GM12878 (cell line): ENCODE data around the gene C3orf20. TPM values are rescaled to one million over a fixed set of nuclear protein-coding genes. Genes with fewer than 3 reads are reported as not detected.

ENCODE experiments used
- ATF7 ChIP-seq: fragments of 450-650 bp; IDR thresholded peaks from 2 replicates; pipeline ENCODE4 v1.6.1; 2016; ENCODE audit warnings: low read depth, mild to moderate bottlenecking
- BMI1 ChIP-seq: fragments of 450-650 bp; IDR thresholded peaks from 2 replicates; pipeline ENCODE4 v1.6.1; 2016; ENCODE audit warnings: mild to moderate bottlenecking, moderate library complexity, borderline replicate concordance
- CEBPZ ChIP-seq: fragments of 150-350 bp; IDR thresholded peaks from 2 replicates; pipeline ENCODE4 v1.6.1; 2016; ENCODE audit warnings: low read depth, low read length
- HDAC6 ChIP-seq: fragments of 200-600 bp; sonication (generic); IDR thresholded peaks from one replicate; pipeline ENCODE4 v1.8.0; 2017; ENCODE audit warnings: antibody characterized with exemption; ENCODE audit not compliant: unreplicated experiment
- HDGF ChIP-seq: fragments of 450-650 bp; IDR thresholded peaks from 2 replicates; pipeline ENCODE4 v1.6.1; 2016; ENCODE audit warnings: antibody characterized with exemption
- MLLT1 ChIP-seq: fragments of 450-650 bp; IDR thresholded peaks from 2 replicates; pipeline ENCODE4 v1.6.1; 2016; ENCODE audit warnings: mild to moderate bottlenecking
- POLR2AphosphoS2 ChIP-seq: IDR thresholded peaks from 2 replicates; pipeline ENCODE4 v1.6.1; 2011; ENCODE audit warnings: low read depth, mild to moderate bottlenecking, low read length, improper control_type of control experiment, moderate library complexity
- RCOR1 ChIP-seq: conservative IDR thresholded peaks from 2 replicates; pipeline ENCODE4 v1.6.1; 2012; ENCODE audit warnings: low read depth, low read length, improper control_type of control experiment
- RUNX3 ChIP-seq: IDR thresholded peaks from 2 replicates; pipeline ENCODE4 v1.6.1; 2012; ENCODE audit warnings: low read length, inconsistent platforms
- SMAD1 ChIP-seq: fragments of 450-650 bp; IDR thresholded peaks from 2 replicates; pipeline ENCODE4 v1.6.1; 2018; ENCODE audit warnings: mild to moderate bottlenecking, low read depth; ENCODE audit not compliant: partially characterized antibody
- SMAD5 ChIP-seq: IDR thresholded peaks from 2 replicates; pipeline ENCODE4 v1.6.1; 2016; ENCODE audit warnings: antibody characterized with exemption, low read depth
- SREBF2 ChIP-seq: IDR thresholded peaks from 2 replicates; pipeline ENCODE4 v1.6.1; 2012; ENCODE audit warnings: mild to moderate bottlenecking, low read length
- TCF12 ChIP-seq: IDR thresholded peaks from 2 replicates; pipeline ENCODE4 v1.6.1; 2011; ENCODE audit warnings: low read depth, mild to moderate bottlenecking, low read length
- ZNF274 ChIP-seq: IDR thresholded peaks from one replicate; pipeline ENCODE4 v1.8.0; 2011; ENCODE audit not compliant: insufficient read length, insufficient read depth
- ZNF592 ChIP-seq: fragments of 450-650 bp; IDR thresholded peaks from 2 replicates; pipeline ENCODE4 v1.6.1; 2017; ENCODE audit warnings: mild to moderate bottlenecking, moderate library complexity
- ZSCAN29 ChIP-seq: fragments of 450-650 bp; IDR thresholded peaks from 2 replicates; pipeline ENCODE4 v1.6.1; 2017; ENCODE audit warnings: mild to moderate bottlenecking, moderate library complexity
- polyA plus RNA-seq, 11 experiments: library from polyadenylated mRNA; depleted of rRNA in 4 of 11; unstranded in 6 of 11; stranded (reverse) in 5 of 11; fragments of >200 nt; fragmentation: Nextera tagmentation in 4 of 11; fragmentation: Illumina TruSeq in 1 of 11; extraction: Ambion mirVana in 4 of 11; extraction: Trizol in 1 of 11; gene quantifications; 1 replicate in 1 of 11; 2 replicates in 10 of 11; pipeline versions ENCODE4 v1.2.1 to v1.2.3, GENCODE V29; 2011 to 2016; ENCODE audit warnings: inconsistent platforms in 2 of 11, missing spikeins in 2 of 11, low read depth in 1 of 11
- total RNA-seq, 4 experiments: library from RNA; depleted of rRNA in 3 of 4; stranded (reverse); fragments of >200 nt in 3 of 4; fragmentation: Illumina TruSeq in 1 of 4; extraction: Trizol in 1 of 4; gene quantifications; 2 replicates each; pipeline versions ENCODE4 v1.2.1 to v1.2.3, GENCODE V29; 2013 to 2021
- TF ChIP-seq, protein P1 (sequence below): fragments of 450-650 bp; IDR thresholded peaks from 2 replicates; pipeline ENCODE4 v1.6.1; 2017; ENCODE audit warnings: mild to moderate bottlenecking, moderate library complexity

C3orf20 gene
- total and polyA plus RNA-seq, 10 of the 15 experiments (the other 5 are each of a cell fraction or from before 2014, with no cell fraction given) = 0.05 to 2.9 (median 1.0) TPM

GRCh38 chr3:14651440-14652251, 23.3 kb upstream of the C3orf20 start, which contains the start of gene CCDC174 (continued):
- TF ChIP-seq CEBPZ (no peak), POLR2AphosphoS2 (peak; percentile 88; the same call in 1 of the 2 replicates), SMAD5 (peak; percentile 83; the same call in 1 of the 2 replicates), RCOR1 (no peak; the same call in 1 of the 2 replicates), SREBF2 (no peak), RUNX3 (peak; percentile 82), BMI1 (no peak), HDAC6 (peak; percentile 54), MLLT1 (peak; percentile 57; the same call in 1 of the 2 replicates), ZNF274 (no peak), ATF7 (peak; percentile 93), ZSCAN29 (no peak), ZNF592 (peak; percentile 100), HDGF (peak; percentile 84; the same call in 1 of the 2 replicates), TCF12 (no peak; the same call in 1 of the 2 replicates), SMAD1 (no peak)
- TF ChIP-seq, protein P1, sequence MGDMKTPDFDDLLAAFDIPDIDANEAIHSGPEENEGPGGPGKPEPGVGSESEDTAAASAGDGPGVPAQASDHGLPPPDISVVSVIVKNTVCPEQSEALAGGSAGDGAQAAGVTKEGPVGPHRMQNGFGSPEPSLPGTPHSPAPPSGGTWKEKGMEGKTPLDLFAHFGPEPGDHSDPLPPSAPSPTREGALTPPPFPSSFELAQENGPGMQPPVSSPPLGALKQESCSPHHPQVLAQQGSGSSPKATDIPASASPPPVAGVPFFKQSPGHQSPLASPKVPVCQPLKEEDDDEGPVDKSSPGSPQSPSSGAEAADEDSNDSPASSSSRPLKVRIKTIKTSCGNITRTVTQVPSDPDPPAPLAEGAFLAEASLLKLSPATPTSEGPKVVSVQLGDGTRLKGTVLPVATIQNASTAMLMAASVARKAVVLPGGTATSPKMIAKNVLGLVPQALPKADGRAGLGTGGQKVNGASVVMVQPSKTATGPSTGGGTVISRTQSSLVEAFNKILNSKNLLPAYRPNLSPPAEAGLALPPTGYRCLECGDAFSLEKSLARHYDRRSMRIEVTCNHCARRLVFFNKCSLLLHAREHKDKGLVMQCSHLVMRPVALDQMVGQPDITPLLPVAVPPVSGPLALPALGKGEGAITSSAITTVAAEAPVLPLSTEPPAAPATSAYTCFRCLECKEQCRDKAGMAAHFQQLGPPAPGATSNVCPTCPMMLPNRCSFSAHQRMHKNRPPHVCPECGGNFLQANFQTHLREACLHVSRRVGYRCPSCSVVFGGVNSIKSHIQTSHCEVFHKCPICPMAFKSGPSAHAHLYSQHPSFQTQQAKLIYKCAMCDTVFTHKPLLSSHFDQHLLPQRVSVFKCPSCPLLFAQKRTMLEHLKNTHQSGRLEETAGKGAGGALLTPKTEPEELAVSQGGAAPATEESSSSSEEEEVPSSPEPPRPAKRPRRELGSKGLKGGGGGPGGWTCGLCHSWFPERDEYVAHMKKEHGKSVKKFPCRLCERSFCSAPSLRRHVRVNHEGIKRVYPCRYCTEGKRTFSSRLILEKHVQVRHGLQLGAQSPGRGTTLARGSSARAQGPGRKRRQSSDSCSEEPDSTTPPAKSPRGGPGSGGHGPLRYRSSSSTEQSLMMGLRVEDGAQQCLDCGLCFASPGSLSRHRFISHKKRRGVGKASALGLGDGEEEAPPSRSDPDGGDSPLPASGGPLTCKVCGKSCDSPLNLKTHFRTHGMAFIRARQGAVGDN = peak; percentile 35; the same call in 1 of the 2 replicates
